ENCODE results near the gene NSF.

The NSF gene

DNA sequence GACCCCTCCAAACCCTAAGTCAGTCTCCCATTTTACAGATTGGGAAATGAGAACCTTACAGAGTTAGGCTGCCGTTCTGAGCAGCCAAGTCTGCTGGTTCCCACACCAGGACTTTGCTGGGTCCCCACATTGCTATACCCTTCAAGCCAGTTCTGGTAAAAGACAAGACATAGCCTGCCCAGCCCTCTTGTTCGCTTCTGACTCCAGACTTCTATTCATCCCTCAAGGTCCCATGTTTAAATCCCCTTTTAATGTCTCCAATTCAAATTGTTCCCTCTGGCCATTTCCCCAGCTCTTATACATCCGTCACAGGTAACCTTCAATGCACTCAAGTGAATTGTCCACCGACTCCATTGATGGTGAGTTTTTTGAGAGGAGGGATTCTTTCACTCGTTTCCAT, 197.8 kb downstream of the NSF start:
- no peak for TF ChIP-seq POLR2AphosphoS5 (IDR thresholded peaks at IDR 0.05; ENCODE audit: low read depth, low read length)
- no peak for TF ChIP-seq SIN3A (IDR thresholded peaks at IDR 0.05; ENCODE audit: borderline replicate concordance, insufficient read depth, low read length)
- no peak for TF ChIP-seq TAF1 (IDR thresholded peaks at IDR 0.05; ENCODE audit: borderline replicate concordance, insufficient read depth, low read length)
- TF ChIP-seq FOXP2 (optimal IDR thresholded peaks at IDR 0.05; ENCODE audit: borderline replicate concordance, extremely low read depth, extremely low read length, insufficient read depth) = no peak
- no peak for TF ChIP-seq REST (IDR thresholded peaks at IDR 0.05; ENCODE audit: insufficient read depth in 1 of 2, low read depth in 2 of 2, low read length in 2 of 2)

- TF ChIP-seq REST (IDR thresholded peaks at IDR 0.05; ENCODE audit: insufficient read depth in 1 of 2, low read depth in 2 of 2, low read length in 2 of 2) (no peak), FOXP2 (optimal IDR thresholded peaks at IDR 0.05; ENCODE audit: borderline replicate concordance, extremely low read depth, extremely low read length, insufficient read depth) (no peak), TAF1 (IDR thresholded peaks at IDR 0.05; ENCODE audit: borderline replicate concordance, insufficient read depth, low read length) (no peak), SIN3A (IDR thresholded peaks at IDR 0.05; ENCODE audit: borderline replicate concordance, insufficient read depth, low read length) (no peak), POLR2AphosphoS5 (IDR thresholded peaks at IDR 0.05; ENCODE audit: low read depth, low read length) (no peak)
Measured at GRCh38 chr17:46788796-46789195, 198.3 kb downstream of the NSF start.

GRCh38 chr17:46789610-46790009, 199.1 kb downstream of the NSF start:
- TF ChIP-seq POLR2AphosphoS5 (IDR thresholded peaks at IDR 0.05; ENCODE audit: low read depth, low read length) (no peak), REST (IDR thresholded peaks at IDR 0.05; ENCODE audit: insufficient read depth in 1 of 2, low read depth in 2 of 2, low read length in 2 of 2) (no peak), TAF1 (IDR thresholded peaks at IDR 0.05; ENCODE audit: borderline replicate concordance, insufficient read depth, low read length) (no peak), FOXP2 (optimal IDR thresholded peaks at IDR 0.05; ENCODE audit: borderline replicate concordance, extremely low read depth, extremely low read length, insufficient read depth) (no peak), SIN3A (IDR thresholded peaks at IDR 0.05; ENCODE audit: borderline replicate concordance, insufficient read depth, low read length) (no peak)

- TF ChIP-seq POLR2AphosphoS5 (IDR thresholded peaks at IDR 0.05; ENCODE audit: low read depth, low read length) = no peak
- no peak for TF ChIP-seq SIN3A (IDR thresholded peaks at IDR 0.05; ENCODE audit: borderline replicate concordance, insufficient read depth, low read length)
- TF ChIP-seq REST (IDR thresholded peaks at IDR 0.05; ENCODE audit: insufficient read depth in 1 of 2, low read depth in 2 of 2, low read length in 2 of 2) = no peak
- TF ChIP-seq TAF1 (IDR thresholded peaks at IDR 0.05; ENCODE audit: borderline replicate concordance, insufficient read depth, low read length) = no peak
- TF ChIP-seq FOXP2 (optimal IDR thresholded peaks at IDR 0.05; ENCODE audit: borderline replicate concordance, extremely low read depth, extremely low read length, insufficient read depth) = no peak
Measured at GRCh38 chr17:46790216-46790615, 199.7 kb downstream of the NSF start.

DNA sequence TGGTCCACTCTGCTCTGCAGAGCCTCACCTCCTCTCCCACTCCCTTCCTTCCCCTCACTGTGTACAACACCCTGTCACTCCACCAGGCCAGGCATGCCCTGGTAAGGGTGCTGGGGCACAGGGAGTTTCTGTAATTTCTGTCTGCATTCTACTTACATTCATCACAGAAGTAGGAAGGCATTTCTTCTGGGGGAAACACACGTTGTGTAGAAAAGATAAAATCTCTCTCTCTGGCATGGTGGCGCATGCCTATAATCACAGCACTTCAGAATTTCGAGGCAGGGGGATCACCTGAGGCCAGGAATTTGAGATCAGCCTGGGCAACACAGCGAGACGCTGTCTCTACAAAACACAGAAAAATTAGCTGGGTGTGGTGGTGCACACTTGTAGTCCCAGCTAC, 201.1 kb downstream of the NSF start:
- no peak for TF ChIP-seq POLR2AphosphoS5 (IDR thresholded peaks at IDR 0.05; ENCODE audit: low read depth, low read length)

Measured in PFSK-1 (cell line).